ENCODE measurements around the gene KIF9. TPM values are rescaled to one million over a fixed set of nuclear protein-coding genes. Genes with fewer than 3 reads are reported as not detected.

The KIF9 gene
- total and polyA plus RNA-seq, 5 donors from 2014 or later, result 3.7 to 5.4 (median 4.1) TPM

DNA sequence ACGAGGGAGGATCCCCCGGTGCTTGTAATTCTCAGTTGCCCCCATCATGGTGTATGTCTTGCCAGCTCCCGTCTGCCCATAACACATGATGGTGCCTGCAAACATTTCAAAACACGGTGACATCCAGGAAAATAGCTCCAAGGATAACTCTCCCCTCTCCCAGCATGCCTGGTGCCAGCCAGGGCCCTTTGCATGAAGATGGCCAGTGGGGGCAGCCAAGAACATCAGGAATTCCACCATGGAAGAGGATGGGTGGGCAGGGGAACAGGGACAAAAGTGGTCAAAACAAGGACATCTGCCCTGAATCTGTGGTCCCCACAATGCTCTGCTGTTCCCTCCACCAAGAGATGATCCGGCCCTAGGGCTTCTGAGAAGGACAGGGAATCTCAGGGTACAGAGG, 9.0 kb downstream of the KIF9 start:
- H3K36me3 ChIP-seq (ENCODE audit: control insufficient read depth, insufficient read depth, low read length), result no peaks in the 10 kb centered on the region
- no peak overlapping the region for H3K27ac ChIP-seq (ENCODE audit: insufficient read depth, low read length, poor library complexity, severe bottlenecking)
- Mint-ChIP-seq H3K27ac (peak overlapping the region in 1 of 3 donors; percentile 17), H3K4me3 (no peak overlapping the region), H3K4me1 (no peaks in the 10 kb centered on the region), H3K27me3 (no peaks in the 10 kb centered on the region), H3K36me3 (no peaks in the 10 kb centered on the region), H3K9me3 (no peaks in the 10 kb centered on the region)
- H3K27me3 ChIP-seq (ENCODE audit: control insufficient read depth, insufficient read depth, low read length), result no peaks in the 10 kb centered on the region
- no peak for DNase-seq
- no peak overlapping the region for H3K4me3 ChIP-seq (ENCODE audit: low read depth, low read length)
- ATAC-seq (ENCODE audit: low read depth in 2 of 2), result no peak
- no peaks in the 10 kb centered on the region for H3K4me1 ChIP-seq (ENCODE audit: control insufficient read depth, insufficient read depth, low read length, poor library complexity, severe bottlenecking)
- H3K9me3 ChIP-seq (ENCODE audit: control insufficient read depth in 2 of 2, low read length in 2 of 2), result no peaks in the 10 kb centered on the region

DNA sequence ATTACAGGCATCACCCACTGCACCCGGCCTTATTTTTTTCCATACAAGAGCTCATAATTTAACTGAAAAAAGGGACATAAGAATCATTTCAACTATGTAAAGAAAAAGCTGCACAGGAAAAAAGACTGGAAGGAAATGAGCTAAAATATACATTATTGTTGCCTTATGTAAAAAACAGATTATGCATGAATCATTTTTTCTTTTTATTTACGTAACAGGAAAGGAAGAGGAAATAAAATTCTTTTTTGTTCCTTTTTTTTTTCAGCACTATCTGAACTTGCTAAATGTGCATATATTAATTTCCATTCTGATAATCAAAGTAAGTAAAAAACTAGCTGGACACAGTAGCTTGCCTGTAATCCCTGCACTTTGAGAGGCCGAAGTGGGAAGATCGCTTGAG, 12.1 kb downstream of the KIF9 start:
- no peaks in the 10 kb centered on the region for H3K27me3 ChIP-seq (ENCODE audit: control insufficient read depth, insufficient read depth, low read length)
- no peaks in the 10 kb centered on the region for H3K36me3 ChIP-seq (ENCODE audit: control insufficient read depth, insufficient read depth, low read length)
- H3K27ac ChIP-seq (ENCODE audit: insufficient read depth, low read length, poor library complexity, severe bottlenecking), result no peak overlapping the region
- H3K4me3 ChIP-seq (ENCODE audit: low read depth, low read length), result no peak overlapping the region
- ATAC-seq (ENCODE audit: low read depth in 2 of 2), result no peak
- no peak for DNase-seq
- H3K4me3 Mint-ChIP-seq, result no peak overlapping the region
- no peaks in the 10 kb centered on the region for H3K4me1 ChIP-seq (ENCODE audit: control insufficient read depth, insufficient read depth, low read length, poor library complexity, severe bottlenecking)
- H3K9me3 Mint-ChIP-seq, result no peaks in the 10 kb centered on the region
- no peaks in the 10 kb centered on the region for H3K9me3 ChIP-seq (ENCODE audit: control insufficient read depth in 2 of 2, low read length in 2 of 2)
- no peaks in the 10 kb centered on the region for H3K27me3 Mint-ChIP-seq
- peaks cover 0 to 3% (median 0%) of the 10 kb centered on the region in 4 donors for H3K4me1 Mint-ChIP-seq
- H3K27ac Mint-ChIP-seq, result no peak overlapping the region
- H3K36me3 Mint-ChIP-seq, result no peaks in the 10 kb centered on the region

DNA sequence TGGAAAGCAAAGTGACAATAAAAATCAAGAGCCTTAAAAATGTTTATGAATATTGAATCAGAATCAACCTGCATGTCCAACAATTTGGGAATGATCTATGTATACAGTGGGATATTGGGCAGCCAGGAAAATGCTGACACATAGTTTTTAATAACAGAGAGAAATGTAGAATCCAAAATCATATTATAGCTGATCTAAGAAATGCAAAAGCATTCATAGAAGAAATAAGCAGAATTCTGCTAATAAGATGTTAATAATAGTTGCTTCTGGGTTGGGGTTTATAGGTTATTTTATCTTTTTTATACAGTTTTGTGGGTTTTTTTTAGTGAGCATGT, 15.1 kb downstream of the KIF9 start:
- Mint-ChIP-seq H3K4me3 (no peak overlapping the region), H3K27me3 (no peaks in the 10 kb centered on the region), H3K9me3 (no peaks in the 10 kb centered on the region), H3K36me3 (no peaks in the 10 kb centered on the region), H3K27ac (no peak overlapping the region), H3K4me1 (peaks cover 0 to 3% (median 0%) of the 10 kb centered on the region in 4 donors)
- H3K27me3 ChIP-seq (ENCODE audit: control insufficient read depth, insufficient read depth, low read length), result no peaks in the 10 kb centered on the region
- H3K36me3 ChIP-seq (ENCODE audit: control insufficient read depth, insufficient read depth, low read length), result no peaks in the 10 kb centered on the region
- H3K4me3 ChIP-seq (ENCODE audit: low read depth, low read length), result no peak overlapping the region
- H3K9me3 ChIP-seq (ENCODE audit: control insufficient read depth in 2 of 2, low read length in 2 of 2), result no peaks in the 10 kb centered on the region
- no peak overlapping the region for H3K27ac ChIP-seq (ENCODE audit: insufficient read depth, low read length, poor library complexity, severe bottlenecking)
- no peaks in the 10 kb centered on the region for H3K4me1 ChIP-seq (ENCODE audit: control insufficient read depth, insufficient read depth, low read length, poor library complexity, severe bottlenecking)
- ATAC-seq (ENCODE audit: low read depth in 2 of 2) (no peak), DNase-seq (no peak)

DNA sequence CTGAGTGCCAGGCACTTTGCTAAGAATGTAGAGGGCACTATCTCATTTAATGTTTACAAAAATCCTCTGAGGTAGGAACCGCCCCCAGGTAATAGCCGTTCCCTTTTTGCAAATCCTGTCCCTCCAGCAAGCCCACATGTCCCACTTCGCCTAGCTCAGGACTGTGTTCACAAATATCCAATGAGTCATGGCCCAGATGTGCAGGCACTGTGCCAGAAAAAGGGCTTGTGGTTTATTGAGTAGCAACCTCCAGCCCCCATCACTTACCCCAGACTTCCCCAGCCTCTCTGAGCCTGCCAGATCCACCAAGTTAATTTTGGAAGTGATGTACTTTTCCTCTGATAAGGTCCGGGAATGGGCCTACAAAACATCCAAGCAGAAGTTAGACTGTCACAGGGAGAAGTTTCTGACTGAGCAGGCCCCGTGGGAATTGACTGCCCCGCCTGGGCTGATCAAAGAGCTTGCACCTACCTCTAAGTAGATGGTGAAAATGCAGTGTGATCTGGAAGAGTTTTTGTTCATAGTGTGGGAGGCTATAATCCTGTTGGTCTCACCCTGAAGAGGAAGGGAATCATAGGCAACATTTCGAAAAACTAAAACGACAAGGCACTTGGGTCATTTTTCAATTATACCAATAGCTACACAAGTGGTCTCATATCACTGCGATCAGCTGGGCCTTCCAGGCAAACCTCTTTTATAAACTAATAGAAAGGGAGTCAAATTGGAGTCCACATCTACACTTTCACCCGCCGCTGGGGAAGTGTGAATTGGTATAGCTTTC, 15.7 kb downstream of the KIF9 start:
- Mint-ChIP-seq H3K4me3 (no peak overlapping the region), H3K27me3 (no peaks in the 10 kb centered on the region), H3K27ac (no peak overlapping the region), H3K36me3 (no peaks in the 10 kb centered on the region), H3K9me3 (no peaks in the 10 kb centered on the region), H3K4me1 (peaks cover 0 to 3% (median 0%) of the 10 kb centered on the region in 4 donors)
- H3K4me3 ChIP-seq (ENCODE audit: low read depth, low read length), result no peak overlapping the region
- H3K4me1 ChIP-seq (ENCODE audit: control insufficient read depth, insufficient read depth, low read length, poor library complexity, severe bottlenecking), result no peaks in the 10 kb centered on the region
- H3K36me3 ChIP-seq (ENCODE audit: control insufficient read depth, insufficient read depth, low read length), result no peaks in the 10 kb centered on the region
- ATAC-seq (ENCODE audit: low read depth in 2 of 2), result peak; percentile 62 to 63
- no peak for DNase-seq
- no peaks in the 10 kb centered on the region for H3K9me3 ChIP-seq (ENCODE audit: control insufficient read depth in 2 of 2, low read length in 2 of 2)
- H3K27me3 ChIP-seq (ENCODE audit: control insufficient read depth, insufficient read depth, low read length), result no peaks in the 10 kb centered on the region
- no peak overlapping the region for H3K27ac ChIP-seq (ENCODE audit: insufficient read depth, low read length, poor library complexity, severe bottlenecking)

DNA sequence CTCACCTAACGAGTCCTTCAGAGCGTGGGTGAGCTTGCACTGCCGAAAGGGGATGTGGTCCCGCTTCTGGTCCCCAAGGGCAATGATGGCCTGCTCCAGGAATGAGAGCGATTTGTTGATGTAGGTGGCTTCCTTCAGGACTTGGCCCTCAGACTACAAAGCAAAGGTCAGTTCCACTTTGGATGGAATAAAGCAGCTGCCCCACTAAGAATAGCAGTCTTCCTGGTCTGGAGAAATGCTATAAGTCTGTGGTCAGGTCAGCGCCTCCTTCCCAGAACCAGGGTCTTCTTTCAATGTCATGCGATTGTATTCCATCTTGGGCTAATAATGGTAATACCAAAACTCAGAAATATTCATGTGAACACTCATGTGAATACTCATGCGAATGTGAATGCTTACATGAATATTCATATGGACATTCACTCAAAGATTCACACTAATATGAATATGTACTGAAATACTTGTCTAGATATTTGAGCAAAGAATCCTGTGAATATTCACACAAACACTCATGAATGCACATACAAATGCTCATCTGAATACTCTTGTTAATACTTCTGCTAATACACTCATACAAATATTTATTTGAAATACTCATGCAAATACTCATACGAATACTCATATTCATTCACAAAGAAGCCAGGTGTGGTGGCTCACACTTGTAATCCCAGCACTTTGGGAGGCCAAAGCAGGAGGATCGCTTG, 16.7 kb downstream of the KIF9 start:
- no peaks in the 10 kb centered on the region for H3K36me3 Mint-ChIP-seq
- DNase-seq (no peak), ATAC-seq (ENCODE audit: low read depth in 2 of 2) (no peak)
- peaks cover 0 to 3% (median 0%) of the 10 kb centered on the region in 4 donors for H3K4me1 Mint-ChIP-seq
- H3K4me3 Mint-ChIP-seq, result no peak overlapping the region
- Histone ChIP-seq H3K4me1 (ENCODE audit: control insufficient read depth, insufficient read depth, low read length, poor library complexity, severe bottlenecking) (no peaks in the 10 kb centered on the region), H3K36me3 (ENCODE audit: control insufficient read depth, insufficient read depth, low read length) (no peaks in the 10 kb centered on the region), H3K27me3 (ENCODE audit: control insufficient read depth, insufficient read depth, low read length) (no peaks in the 10 kb centered on the region), H3K9me3 (ENCODE audit: control insufficient read depth in 2 of 2, low read length in 2 of 2) (no peaks in the 10 kb centered on the region), H3K4me3 (ENCODE audit: low read depth, low read length) (no peak overlapping the region), H3K27ac (ENCODE audit: insufficient read depth, low read length, poor library complexity, severe bottlenecking) (no peak overlapping the region)
- no peaks in the 10 kb centered on the region for H3K9me3 Mint-ChIP-seq
- no peak overlapping the region for H3K27ac Mint-ChIP-seq
- no peaks in the 10 kb centered on the region for H3K27me3 Mint-ChIP-seq

DNA sequence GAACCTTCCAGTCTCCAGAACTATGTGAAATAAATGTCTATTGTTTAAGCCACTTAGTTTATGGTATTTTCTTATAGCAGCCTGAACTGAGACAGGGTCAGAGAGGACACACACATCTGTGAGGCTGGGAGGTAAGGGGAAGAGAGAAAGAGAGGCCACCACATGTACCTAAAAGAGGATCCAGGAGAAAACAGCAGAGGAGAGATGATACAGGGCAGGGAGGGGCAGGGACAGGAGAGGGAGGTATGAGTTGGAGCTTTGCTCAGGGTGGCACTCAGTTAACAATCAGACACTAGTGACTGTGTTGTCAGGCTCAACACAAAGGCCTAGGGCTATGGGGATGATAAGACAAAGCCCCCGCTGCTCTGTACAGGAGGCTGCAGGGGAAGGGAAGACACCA, 17.6 kb downstream of the KIF9 start:
- H3K27ac ChIP-seq (ENCODE audit: insufficient read depth, low read length, poor library complexity, severe bottlenecking), result no peak overlapping the region
- ATAC-seq (ENCODE audit: low read depth in 2 of 2) (no peak), DNase-seq (no peak)
- H3K9me3 ChIP-seq (ENCODE audit: control insufficient read depth in 2 of 2, low read length in 2 of 2), result no peaks in the 10 kb centered on the region
- no peak overlapping the region for H3K4me3 ChIP-seq (ENCODE audit: low read depth, low read length)
- Mint-ChIP-seq H3K9me3 (no peaks in the 10 kb centered on the region), H3K4me3 (no peak overlapping the region), H3K27ac (peak overlapping the region in 2 of 3 donors; percentile 4 to 67), H3K27me3 (no peaks in the 10 kb centered on the region), H3K36me3 (no peaks in the 10 kb centered on the region), H3K4me1 (peaks cover 0 to 3% (median under 1%) of the 10 kb centered on the region in 4 donors)
- H3K36me3 ChIP-seq (ENCODE audit: control insufficient read depth, insufficient read depth, low read length), result no peaks in the 10 kb centered on the region
- H3K27me3 ChIP-seq (ENCODE audit: control insufficient read depth, insufficient read depth, low read length), result no peaks in the 10 kb centered on the region
- no peaks in the 10 kb centered on the region for H3K4me1 ChIP-seq (ENCODE audit: control insufficient read depth, insufficient read depth, low read length, poor library complexity, severe bottlenecking)

DNA sequence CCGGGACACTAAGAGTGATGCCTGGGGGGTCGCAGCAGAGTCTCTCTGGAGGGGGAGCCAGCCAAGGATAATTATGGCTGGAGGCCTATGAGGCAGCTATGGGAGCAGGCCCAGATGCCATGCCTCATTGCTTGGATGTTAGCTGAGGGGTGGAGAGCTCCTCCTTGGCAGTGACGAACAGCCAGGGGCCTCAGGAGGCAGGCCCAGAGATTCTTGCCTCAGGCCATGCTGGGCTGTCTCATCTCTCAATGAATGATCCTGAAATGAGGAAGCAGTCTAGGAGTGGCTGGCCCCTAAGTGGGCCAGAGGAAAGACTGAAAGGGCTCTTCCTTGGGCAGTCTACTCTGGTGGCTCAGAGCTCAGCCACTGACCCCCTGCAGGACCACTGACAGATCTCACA, 21.3 kb downstream of the KIF9 start:
- H3K9me3 Mint-ChIP-seq, result no peaks in the 10 kb centered on the region
- H3K4me3 Mint-ChIP-seq, result no peak overlapping the region
- H3K36me3 Mint-ChIP-seq, result no peaks in the 10 kb centered on the region
- no peaks in the 10 kb centered on the region for H3K27me3 Mint-ChIP-seq
- no peaks in the 10 kb centered on the region for H3K4me1 ChIP-seq (ENCODE audit: control insufficient read depth, insufficient read depth, low read length, poor library complexity, severe bottlenecking)
- no peaks in the 10 kb centered on the region for H3K27me3 ChIP-seq (ENCODE audit: control insufficient read depth, insufficient read depth, low read length)
- H3K27ac Mint-ChIP-seq, result no peak overlapping the region
- DNase-seq, result no peak
- ATAC-seq (ENCODE audit: low read depth in 2 of 2), result no peak
- no peak overlapping the region for H3K4me3 ChIP-seq (ENCODE audit: low read depth, low read length)
- H3K27ac ChIP-seq (ENCODE audit: insufficient read depth, low read length, poor library complexity, severe bottlenecking), result no peak overlapping the region
- H3K36me3 ChIP-seq (ENCODE audit: control insufficient read depth, insufficient read depth, low read length), result no peaks in the 10 kb centered on the region
- no peaks in the 10 kb centered on the region for H3K9me3 ChIP-seq (ENCODE audit: control insufficient read depth in 2 of 2, low read length in 2 of 2)
- H3K4me1 Mint-ChIP-seq, result peaks cover 0 to 2% (median 0%) of the 10 kb centered on the region in 4 donors

DNA sequence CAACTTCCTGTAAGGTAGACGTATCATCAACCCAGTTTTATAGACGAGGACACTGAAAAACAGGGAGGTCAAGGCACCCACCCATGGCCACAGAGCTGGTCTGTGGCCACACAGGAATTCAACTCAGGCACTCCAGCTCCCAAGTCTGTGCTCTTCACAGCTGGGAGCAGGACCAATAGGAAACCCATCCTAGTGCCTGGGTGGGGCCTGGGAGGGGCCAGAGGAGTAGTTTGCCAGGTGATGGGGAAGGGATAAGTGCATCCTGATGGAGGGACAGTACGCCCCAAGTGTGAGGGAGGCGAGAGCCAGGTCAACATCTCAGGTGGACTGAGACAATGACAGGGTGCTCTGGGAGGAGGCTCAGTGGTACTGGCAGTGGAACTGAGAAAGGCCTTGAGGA, 22.0 kb downstream of the KIF9 start:
- peak overlapping the region in 1 of 3 donors; percentile 47 for H3K27ac Mint-ChIP-seq
- no peak for ATAC-seq (ENCODE audit: low read depth in 2 of 2)

More for the DNA sequence above, 22.0 kb downstream of the KIF9 start:
- Mint-ChIP-seq H3K27me3 (no peaks in the 10 kb centered on the region), H3K4me3 (no peak overlapping the region), H3K4me1 (peaks cover 0 to 2% (median 0%) of the 10 kb centered on the region in 4 donors), H3K9me3 (no peaks in the 10 kb centered on the region), H3K36me3 (no peaks in the 10 kb centered on the region)
- Histone ChIP-seq H3K36me3 (ENCODE audit: control insufficient read depth, insufficient read depth, low read length) (no peaks in the 10 kb centered on the region), H3K27me3 (ENCODE audit: control insufficient read depth, insufficient read depth, low read length) (no peaks in the 10 kb centered on the region), H3K9me3 (ENCODE audit: control insufficient read depth in 2 of 2, low read length in 2 of 2) (no peaks in the 10 kb centered on the region), H3K4me1 (ENCODE audit: control insufficient read depth, insufficient read depth, low read length, poor library complexity, severe bottlenecking) (no peaks in the 10 kb centered on the region), H3K27ac (ENCODE audit: insufficient read depth, low read length, poor library complexity, severe bottlenecking) (no peak overlapping the region), H3K4me3 (ENCODE audit: low read depth, low read length) (no peak overlapping the region)
- no peak for DNase-seq
